T-cell (primary cell): ENCODE results near the gene NEGR1. TPM values are rescaled to one million over a fixed set of nuclear protein-coding genes. Genes with fewer than 3 reads are reported as not detected.

Experiments
- ATAC-seq, 4 experiments: fragments of 200-7000 bp in 3 of 4; fragments of 150-1000 bp in 1 of 4; cut with Tn5 transposase; replicated peaks in 1 of 4; 1 replicate in 3 of 4; 2 replicates in 1 of 4; pipeline ENCODE4 v1.10.0; 2021; ENCODE audit warnings: moderate library complexity in 3 of 4, mild to moderate bottlenecking in 2 of 4, moderate number of reproducible peaks in 1 of 4
- CTCF ChIA-PET, 2 donors: fragments of 300-600 bp; sonication (Branson Sonifier 250); formaldehyde crosslinking; loops; one replicate each; lab custom pipeline; 2022; ENCODE audit warnings: antibody characterized with exemption in 2 of 2; lab: Charles Lee
- POLR2A ChIA-PET, 2 donors: fragments of 300-600 bp; sonication (Branson Sonifier 250); formaldehyde crosslinking; loops; one replicate each; lab custom pipeline; 2022; ENCODE audit warnings: antibody characterized with exemption in 2 of 2; lab: Charles Lee
- DNase-seq, 35 experiments: peaks; one replicate each; pipeline versions ENCODE4 v3.0.0 to v3.0.0-alpha.2; 2013 to 2023
- H3K27ac ChIP-seq: one replicate; pipeline ENCODE4 v1.5.1; 2013; ENCODE audit warnings: low read length
- H3K27me3 ChIP-seq, 2 experiments: replicated peaks in 1 of 2; 1 replicate in 1 of 2; 2 replicates in 1 of 2; pipeline versions ENCODE4 v1.6.1 to v1.7.0; 2013; ENCODE audit warnings: low read length in 1 of 2, mixed read lengths in 1 of 2; ENCODE audit not compliant: control insufficient read depth in 2 of 2, insufficient read depth in 2 of 2; ENCODE audit errors: extremely low read depth in 1 of 2
- H3K36me3 ChIP-seq, 2 donors: 1 replicate in 1 of 2; 2 replicates in 1 of 2; pipeline versions ENCODE4 v1.6.1 to v1.7.0; 2013; ENCODE audit warnings: low read length in 1 of 2; ENCODE audit not compliant: control insufficient read depth in 2 of 2, insufficient read depth in 1 of 2; ENCODE audit errors: extremely low read depth in 1 of 2
- H3K4me1 ChIP-seq, 2 experiments: 1 replicate in 1 of 2; 2 replicates in 1 of 2; pipeline versions ENCODE4 v1.6.1 to v1.7.0; 2013; ENCODE audit warnings: low read length in 2 of 2, mixed read lengths in 1 of 2; ENCODE audit not compliant: insufficient read depth in 2 of 2, control insufficient read depth in 1 of 2; ENCODE audit errors: extremely low read depth in 1 of 2
- H3K4me3 ChIP-seq, 2 donors: 1 replicate in 1 of 2; 2 replicates in 1 of 2; pipeline versions ENCODE4 v1.5.1 to v1.7.0; 2013; ENCODE audit warnings: mild to moderate bottlenecking in 2 of 2, low read length in 1 of 2, moderate library complexity in 1 of 2; ENCODE audit not compliant: control insufficient read depth in 1 of 2; ENCODE audit errors: extremely low read depth in 1 of 2
- H3K9me3 ChIP-seq: 2 replicates; pipeline ENCODE4 v1.7.0; 2013
- H3K27ac Mint-ChIP-seq, 2 donors: one replicate each; pipeline ENCODE4 v1.8.0; 2020 to 2021; ENCODE audit warnings: mild to moderate bottlenecking in 2 of 2, mixed read lengths in 2 of 2
- H3K27me3 Mint-ChIP-seq, 2 donors: one replicate each; pipeline ENCODE4 v1.8.0; 2021 to 2022; ENCODE audit warnings: mixed read lengths in 2 of 2
- H3K36me3 Mint-ChIP-seq: one replicate; pipeline ENCODE4 v1.8.0; 2021; ENCODE audit warnings: mixed read lengths
- H3K4me1 Mint-ChIP-seq, 3 donors: one replicate each; pipeline ENCODE4 v1.8.0; 2020 to 2022; ENCODE audit warnings: mixed read lengths in 3 of 3, mild to moderate bottlenecking in 1 of 3
- H3K4me3 Mint-ChIP-seq, 3 donors: one replicate each; pipeline ENCODE4 v1.8.0; 2020 to 2022; ENCODE audit warnings: mild to moderate bottlenecking in 3 of 3, mixed read lengths in 3 of 3, moderate library complexity in 3 of 3
- H3K9me3 Mint-ChIP-seq, 3 donors: one replicate each; pipeline ENCODE4 v1.8.0; 2020 to 2022; ENCODE audit warnings: mixed read lengths in 3 of 3
- WGBS: methylation state at CpG from one replicate; pipeline ENCODE4 v1.1.5; 2013; ENCODE audit warnings: missing lambda C conversion rate; ENCODE audit not compliant: insufficient coverage; 5-methylcytosine and 5-hydroxymethylcytosine counted together
- total RNA-seq, 35 experiments: library from RNA in 6 of 35; stranded (reverse) in 6 of 35; fragments of 120-200 nt in 1 of 35; gene quantifications; one replicate each; pipeline versions ENCODE4 v1.2.1 to v1.2.4 and lab custom pipeline; 2013 to 2026

NEGR1 gene
- total RNA-seq, 5 donors from 2014 or later (not counting 1 experiment from before 2014, with no cell fraction given) = 0.05 to 0.26 (median 0.14) TPM; not detected in 1

DNA sequence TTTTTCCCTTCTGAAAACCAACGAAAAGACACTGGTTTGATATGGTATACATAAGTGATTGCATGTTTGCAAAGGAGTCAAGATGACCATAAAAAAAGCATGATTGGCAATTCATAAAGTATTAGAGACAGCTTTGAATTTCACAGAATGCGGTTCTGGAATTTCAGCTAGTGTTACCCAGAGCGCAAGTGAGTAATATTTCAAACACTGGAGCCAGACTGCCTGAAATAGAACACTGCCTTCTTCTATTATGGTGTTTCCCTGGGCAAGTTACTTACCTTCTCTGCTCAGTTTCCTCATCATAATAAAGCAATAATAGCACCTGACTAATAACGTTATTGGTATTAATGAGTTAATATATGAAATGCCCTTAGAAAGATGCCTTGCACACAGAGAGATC is 54.7 kb downstream of the NEGR1 start:
- no peak overlapping the region for H3K4me3 ChIP-seq
- CTCF ChIA-PET = no interaction called here
- H3K27ac ChIP-seq = no peak overlapping the region
- H3K36me3 ChIP-seq = no peaks in the 10 kb centered on the region
- no peaks in the 10 kb centered on the region for H3K36me3 Mint-ChIP-seq
- no peaks in the 10 kb centered on the region for H3K4me1 ChIP-seq
- DNase-seq (no peak), ATAC-seq (no peak)
- H3K27ac Mint-ChIP-seq = no peak overlapping the region
- H3K27me3 Mint-ChIP-seq = no peaks in the 10 kb centered on the region
- POLR2A ChIA-PET = no interaction called here
- WGBS = 82% methylated on average over 3 of the region's 4 CpGs
- no peak overlapping the region for H3K4me3 Mint-ChIP-seq
- no peaks in the 10 kb centered on the region for H3K9me3 ChIP-seq
- H3K9me3 Mint-ChIP-seq = peaks cover 0 to 13% (median 0%) of the 10 kb centered on the region in 3 donors
- no peaks in the 10 kb centered on the region for H3K4me1 Mint-ChIP-seq
- H3K27me3 ChIP-seq = no peaks in the 10 kb centered on the region

DNA sequence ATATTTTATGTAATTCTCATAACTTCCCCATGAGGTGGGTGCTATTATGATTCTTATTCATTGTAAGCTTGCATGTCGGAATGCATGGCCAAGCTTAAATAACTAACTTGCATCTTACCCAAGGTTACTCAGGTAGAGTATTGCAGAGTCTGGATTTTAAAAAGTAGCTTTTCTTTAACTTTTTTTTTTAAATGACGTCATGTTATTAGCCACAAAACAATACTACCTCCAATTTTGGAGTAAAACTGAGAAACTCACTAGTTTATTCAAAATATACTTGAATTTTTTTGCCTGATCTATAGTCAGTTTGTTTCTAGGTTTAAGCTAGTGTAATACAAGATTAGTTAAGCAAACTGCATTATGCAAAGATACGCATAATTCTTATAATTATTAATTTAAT is 57.8 kb downstream of the NEGR1 start:
- no peak overlapping the region for H3K27ac ChIP-seq
- no peak overlapping the region for H3K27ac Mint-ChIP-seq
- no peaks in the 10 kb centered on the region for H3K27me3 ChIP-seq
- ATAC-seq (no peak), DNase-seq (no peak)
- peaks cover 0 to 16% (median 0%) of the 10 kb centered on the region in 3 donors for H3K9me3 Mint-ChIP-seq
- no peaks in the 10 kb centered on the region for H3K36me3 ChIP-seq
- H3K4me1 ChIP-seq = no peaks in the 10 kb centered on the region
- no CpG with 5 or more reads among the region's 3 CpGs for WGBS
- CTCF ChIA-PET = no interaction called here
- H3K4me3 ChIP-seq = no peak overlapping the region
- H3K9me3 ChIP-seq = no peaks in the 10 kb centered on the region
- H3K4me3 Mint-ChIP-seq = no peak overlapping the region
- H3K36me3 Mint-ChIP-seq = no peaks in the 10 kb centered on the region
- no peaks in the 10 kb centered on the region for H3K4me1 Mint-ChIP-seq
- no peaks in the 10 kb centered on the region for H3K27me3 Mint-ChIP-seq
- POLR2A ChIA-PET = no interaction called here

DNA sequence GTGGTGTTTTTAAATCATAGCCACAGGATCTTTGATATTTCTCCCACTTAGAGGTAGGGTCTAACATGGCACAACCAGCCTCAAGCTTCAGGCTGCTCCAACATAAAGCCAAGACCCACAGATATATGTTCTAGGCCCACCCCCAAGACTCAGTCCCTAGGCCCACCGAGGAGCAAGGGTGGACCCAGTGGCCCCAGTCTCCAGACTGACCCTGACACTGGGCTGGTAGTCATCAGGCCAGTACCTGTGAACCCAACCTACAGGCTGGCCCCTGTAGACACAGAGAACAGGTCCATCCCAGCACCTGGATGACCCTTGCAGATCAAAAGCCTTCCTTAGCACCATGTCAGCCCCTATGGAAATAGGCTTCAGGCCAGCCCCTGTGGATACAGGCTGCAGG is 60.5 kb downstream of the NEGR1 start:
- no peak for ATAC-seq
- POLR2A ChIA-PET = interaction anchor here in 1 of 2 donors (0.6 kb wide), 1 partner anchor 112 kb away, joined by 3 read pairs; no protein-coding TSS in a partner anchor
- H3K27ac Mint-ChIP-seq = no peak overlapping the region

DNA sequence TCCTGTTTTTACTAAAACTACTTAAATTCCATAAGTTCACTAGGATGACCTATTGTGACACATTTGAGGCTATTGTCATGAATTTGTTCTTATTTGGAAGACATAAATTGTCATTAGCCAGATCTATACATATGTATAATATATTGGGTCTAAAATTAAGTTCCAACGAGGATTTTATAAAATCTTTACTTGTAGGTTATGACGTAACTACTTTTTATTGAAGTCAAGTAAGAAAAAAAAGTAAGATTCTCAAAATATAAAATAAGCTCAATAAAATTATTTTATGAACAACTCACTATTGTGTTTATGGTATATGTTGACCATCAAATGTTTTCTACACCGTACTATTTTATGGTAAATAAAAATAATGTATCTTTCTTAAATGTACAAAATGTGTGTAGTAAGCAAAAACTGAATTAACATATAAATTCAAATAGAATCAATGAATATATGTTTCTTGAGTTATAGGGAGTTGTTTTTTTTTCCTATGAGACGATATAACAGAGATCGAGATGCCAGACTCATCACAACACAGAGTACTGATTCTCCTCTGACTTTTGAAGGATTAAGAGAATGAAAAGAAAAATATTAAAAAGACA is 64.1 kb downstream of the NEGR1 start:
- Histone ChIP-seq H3K9me3 (no peaks in the 10 kb centered on the region), H3K4me1 (no peaks in the 10 kb centered on the region), H3K27ac (no peak overlapping the region), H3K4me3 (no peak overlapping the region), H3K27me3 (no peaks in the 10 kb centered on the region), H3K36me3 (no peaks in the 10 kb centered on the region)
- no CpG with 5 or more reads among the region's 5 CpGs for WGBS
- ChIA-PET POLR2A (interaction anchor here in 1 of 2 donors (0.6 kb wide), 1 partner anchor 15 kb away, joined by 3 read pairs; no protein-coding TSS in a partner anchor), CTCF (no interaction called here)
- no peak overlapping the region for H3K4me3 Mint-ChIP-seq
- no peak overlapping the region for H3K27ac Mint-ChIP-seq
- ATAC-seq = no peak
- H3K4me1 Mint-ChIP-seq = no peaks in the 10 kb centered on the region
- peaks cover 0 to 17% (median 0%) of the 10 kb centered on the region in 3 donors for H3K9me3 Mint-ChIP-seq
- no peaks in the 10 kb centered on the region for H3K27me3 Mint-ChIP-seq
- H3K36me3 Mint-ChIP-seq = no peaks in the 10 kb centered on the region
- DNase-seq = no peak

More for the DNA sequence above, 60.5 kb downstream of the NEGR1 start:
- H3K27me3 Mint-ChIP-seq = no peaks in the 10 kb centered on the region
- H3K27ac ChIP-seq = no peak overlapping the region
- no peak for DNase-seq
- no peaks in the 10 kb centered on the region for H3K27me3 ChIP-seq
- H3K9me3 Mint-ChIP-seq = peaks cover 0 to 13% (median 0%) of the 10 kb centered on the region in 3 donors
- no peak overlapping the region for H3K4me3 ChIP-seq
- CTCF ChIA-PET = no interaction called here
- no peaks in the 10 kb centered on the region for H3K36me3 ChIP-seq
- H3K4me1 Mint-ChIP-seq = no peaks in the 10 kb centered on the region
- H3K4me3 Mint-ChIP-seq = no peak overlapping the region
- WGBS = 86% methylated on average over 1 of the region's 1 CpG
- no peaks in the 10 kb centered on the region for H3K36me3 Mint-ChIP-seq
- H3K4me1 ChIP-seq = no peaks in the 10 kb centered on the region
- H3K9me3 ChIP-seq = no peaks in the 10 kb centered on the region

DNA sequence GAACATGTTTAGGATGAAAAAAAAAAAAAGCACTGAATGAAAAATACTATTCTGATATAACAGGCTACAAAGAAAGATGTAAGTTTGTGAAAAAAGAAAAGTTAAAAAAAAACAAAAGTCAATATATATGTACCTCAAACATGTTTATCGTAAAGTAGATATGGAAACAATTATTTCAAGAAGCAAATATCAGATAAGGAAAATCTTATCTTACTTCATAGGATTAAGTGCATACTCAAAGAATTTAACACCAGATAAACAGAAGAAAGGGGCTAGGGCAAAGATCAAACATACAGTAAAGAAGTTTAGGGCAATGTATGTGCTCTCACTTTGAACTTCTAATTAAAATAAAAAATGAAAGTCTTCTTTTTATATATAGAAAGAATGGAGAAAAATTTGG is 75.3 kb downstream of the NEGR1 start:
- no peak for ATAC-seq
- no peak overlapping the region for H3K4me3 Mint-ChIP-seq
- H3K27me3 ChIP-seq = no peaks in the 10 kb centered on the region
- ChIA-PET POLR2A (no interaction called here), CTCF (no interaction called here)
- H3K27me3 Mint-ChIP-seq = no peaks in the 10 kb centered on the region
- H3K36me3 ChIP-seq = no peaks in the 10 kb centered on the region
- no peak overlapping the region for H3K27ac ChIP-seq
- DNase-seq = no peak
- no peaks in the 10 kb centered on the region for H3K4me1 Mint-ChIP-seq
- no peaks in the 10 kb centered on the region for H3K36me3 Mint-ChIP-seq
- no peak overlapping the region for H3K27ac Mint-ChIP-seq
- H3K4me1 ChIP-seq = no peaks in the 10 kb centered on the region
- H3K4me3 ChIP-seq = no peak overlapping the region
- H3K9me3 ChIP-seq = no peaks in the 10 kb centered on the region
- WGBS = no CpG with 5 or more reads among the region's 1 CpG
- peaks cover 0 to 8% (median 2%) of the 10 kb centered on the region in 3 donors for H3K9me3 Mint-ChIP-seq

DNA sequence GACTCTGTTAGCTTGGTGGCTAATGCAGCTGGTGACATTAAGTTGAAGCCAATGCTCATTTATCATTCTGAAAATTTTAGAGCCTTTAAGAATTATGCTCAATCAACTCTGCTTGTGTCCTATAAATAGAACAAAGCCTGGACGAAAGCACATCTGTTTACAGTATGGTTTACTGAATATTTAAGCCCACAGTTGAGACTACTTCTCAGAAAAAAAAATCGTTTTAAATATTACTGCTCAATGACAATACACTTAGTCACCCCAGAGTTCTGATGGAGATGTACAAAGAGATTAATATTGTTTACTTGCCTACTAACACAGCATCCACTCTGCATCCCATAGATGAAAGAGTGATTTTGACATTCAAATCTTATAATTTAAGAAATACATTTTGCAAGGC is 79.6 kb downstream of the NEGR1 start:
- no peaks in the 10 kb centered on the region for H3K9me3 ChIP-seq
- DNase-seq (no peak), ATAC-seq (no peak)
- no peaks in the 10 kb centered on the region for H3K4me1 ChIP-seq
- no peak overlapping the region for H3K4me3 ChIP-seq
- Mint-ChIP-seq H3K9me3 (peaks cover 3 to 17% (median 4%) of the 10 kb centered on the region in 3 donors), H3K36me3 (no peaks in the 10 kb centered on the region), H3K27me3 (no peaks in the 10 kb centered on the region), H3K4me3 (no peak overlapping the region), H3K4me1 (no peaks in the 10 kb centered on the region), H3K27ac (no peak overlapping the region)
- no CpG with 5 or more reads among the region's 2 CpGs for WGBS
- no peak overlapping the region for H3K27ac ChIP-seq
- CTCF ChIA-PET = no interaction called here
- H3K36me3 ChIP-seq = no peaks in the 10 kb centered on the region
- POLR2A ChIA-PET = no interaction called here
- no peaks in the 10 kb centered on the region for H3K27me3 ChIP-seq
